K562 (cell line): Measurements from ENCODE around the gene CERS6. TPM values are rescaled to one million over a fixed set of nuclear protein-coding genes. Genes with fewer than 3 reads are reported as not detected.

Experiments used
- ATAC-seq: fragments of 200-7000 bp; cut with Tn5 transposase; 3 replicates; pipeline ENCODE4 v1.9.1; 2020; ENCODE audit warnings: moderate library complexity
- BruUV-seq: library from RNA; stranded (reverse); fragments of 400-500 nt; replicated peaks from 2 replicates; lab custom pipeline; 2021; lab: Mats Ljungman, UMichigan
- CTCF ChIA-PET: fragments of 300-600 bp; formaldehyde crosslinking; extraction: SDS; loops from one replicate; lab custom pipeline; 2021; ENCODE audit warnings: low intra/inter-chr PET ratio; lab: Yijun Ruan, JAX
- POLR2A ChIA-PET: fragments of 300-600, 350-650 bp; sonication (Branson Sonifier 250); formaldehyde crosslinking; extraction: SDS; loops from one replicate; lab custom pipeline; 2021; ENCODE audit warnings: antibody characterized with exemption, inconsistent platforms; lab: Yijun Ruan, JAX
- DNase-seq, 4 experiments: peaks; one replicate each; pipeline versions ENCODE4 v3.0.0 to v3.0.0-alpha.2; 2011 to 2018; ENCODE audit warnings: low spot score in 3 of 4, mixed read lengths in 3 of 4; ENCODE audit errors: extremely low read depth in 1 of 4
- FAIRE-seq: peaks from 2 replicates; lab custom pipeline; 2011; peaks lifted over from hg19 to GRCh38; lab: Jason Lieb, UNC
- H2AFZ ChIP-seq: 2 replicates; pipeline ENCODE4 v1.6.0; 2011; ENCODE audit warnings: low read depth, low read length, control low read depth, inconsistent platforms
- H3K27ac ChIP-seq: fragments of 200-600 bp; 3 replicates; pipeline ENCODE4 v1.8.0; 2011; ENCODE audit warnings: low read depth, mild to moderate bottlenecking, control low read depth, inconsistent platforms, low read length, moderate library complexity, mixed read lengths; ENCODE audit errors: extremely low read depth
- H3K27me3 ChIP-seq, 2 experiments: fragments of 300-600 bp in 1 of 2; 2 replicates in 1 of 2; 3 replicates in 1 of 2; pipeline versions ENCODE4 v1.6.0 to v1.8.0; 2011; ENCODE audit warnings: inconsistent platforms in 2 of 2, low read length in 2 of 2, mild to moderate bottlenecking in 1 of 2, mixed read lengths in 1 of 2, moderate library complexity in 1 of 2; ENCODE audit not compliant: control insufficient read depth in 2 of 2, insufficient read depth in 2 of 2
- H3K36me3 ChIP-seq: fragments of 300-600 bp; 3 replicates; pipeline ENCODE4 v1.8.0; 2011; ENCODE audit warnings: mild to moderate bottlenecking, low read length, inconsistent platforms; ENCODE audit not compliant: control insufficient read depth, insufficient read depth
- H3K4me1 ChIP-seq, 2 experiments: fragments of 200-600 bp in 1 of 2; replicated peaks in 1 of 2; 2 replicates in 1 of 2; 3 replicates in 1 of 2; pipeline versions ENCODE4 v1.5.1 to v1.8.0; 2011; ENCODE audit warnings: inconsistent platforms in 2 of 2, low read length in 2 of 2, mild to moderate bottlenecking in 1 of 2, mixed read lengths in 1 of 2, moderate library complexity in 1 of 2; ENCODE audit not compliant: control insufficient read depth in 2 of 2, insufficient read depth in 2 of 2
- H3K4me2 ChIP-seq: 2 replicates; pipeline ENCODE4 v1.6.1; 2011; ENCODE audit warnings: low read length, control low read depth, inconsistent platforms, mixed read lengths; ENCODE audit not compliant: insufficient read depth
- H3K4me3 ChIP-seq: fragments of 200-600 bp; sonication (generic), shearing (Covaris generic); 2 replicates; pipeline ENCODE4 v1.5.1; 2016; ENCODE audit warnings: control low read depth, inconsistent platforms
- H3K79me2 ChIP-seq: fragments of 200-600 bp; 3 replicates; pipeline ENCODE4 v1.8.0; 2011; ENCODE audit warnings: low read length, inconsistent platforms; ENCODE audit not compliant: control insufficient read depth, insufficient read depth
- H3K9ac ChIP-seq, 2 experiments: 2 replicates each; pipeline versions ENCODE4 v1.6.0 to v1.6.1; 2011; ENCODE audit warnings: low read depth in 2 of 2, low read length in 2 of 2, control low read depth in 1 of 2, inconsistent platforms in 1 of 2, mild to moderate bottlenecking in 1 of 2, mixed read lengths in 1 of 2; ENCODE audit not compliant: insufficient read depth in 1 of 2
- H3K9me1 ChIP-seq: one replicate; pipeline ENCODE4 v1.6.0; 2011; ENCODE audit warnings: inconsistent platforms, mild to moderate bottlenecking, low read length, moderate library complexity; ENCODE audit not compliant: control insufficient read depth, insufficient read depth
- H3K9me3 ChIP-seq: replicated peaks from 2 replicates; pipeline ENCODE4 v1.5.1; 2011; ENCODE audit warnings: low read depth, low read length, inconsistent platforms; ENCODE audit not compliant: control insufficient read depth, insufficient read depth
- H4K20me1 ChIP-seq: replicated peaks from 2 replicates; pipeline ENCODE4 v1.6.1; 2011; ENCODE audit warnings: low read length, inconsistent platforms, mixed read lengths; ENCODE audit not compliant: control insufficient read depth, insufficient read depth
- COPS2 ChIP-seq: fragments of 450-650 bp; conservative IDR thresholded peaks from 2 replicates; pipeline ENCODE4 v1.6.1; 2016; ENCODE audit warnings: mild to moderate bottlenecking, moderate library complexity
- PTRF ChIP-seq: fragments of 450-650 bp; IDR thresholded peaks from 2 replicates; pipeline ENCODE4 v1.6.1; 2016; ENCODE audit warnings: mild to moderate bottlenecking, missing genetic modification characterization, missing compliant biosample characterization
- SAFB2 ChIP-seq: fragments of 200-400 bp; formaldehyde crosslinking; IDR thresholded peaks from 2 replicates; pipeline ENCODE4 v1.6.1; 2018; ENCODE audit warnings: borderline replicate concordance, low read length, low read depth, moderate library complexity; ENCODE audit not compliant: severe bottlenecking
- SETDB1 ChIP-seq: IDR thresholded peaks from one replicate; pipeline ENCODE4 v1.6.1; 2012; ENCODE audit warnings: low read length, control low read depth, inconsistent platforms
- TCF7 ChIP-seq: sonication (generic); IDR thresholded peaks from 2 replicates; pipeline ENCODE4 v1.6.1; 2016; ENCODE audit warnings: antibody characterized with exemption, borderline replicate concordance
- U2AF1 ChIP-seq: fragments of 200-400 bp; formaldehyde crosslinking; optimal IDR thresholded peaks from 2 replicates; pipeline ENCODE3; 2017; ENCODE audit warnings: mild to moderate bottlenecking, low read depth, low read length, moderate library complexity
- WGBS: fragments of 100-300 bp; shearing (Covaris generic); methylation state at CpG from one replicate; pipeline ENCODE4 v1.1.6; 2016; ENCODE audit warnings: low coverage, mixed read lengths; ENCODE audit not compliant: insufficient coverage; ENCODE audit errors: missing lambda C conversion rate; 5-methylcytosine and 5-hydroxymethylcytosine counted together
- in situ Hi-C: fragments of 300-500 bp; cut with MboI; formaldehyde crosslinking; loops from 4 replicates; pipeline ENCODE4 v1.15.0; 2018; ENCODE audit warnings: inconsistent platforms, mixed read lengths
- intact Hi-C: fragments of 100-400 bp; cut with micrococcal nuclease; formaldehyde crosslinking; loops from 2 replicates; pipeline ENCODE4 v1.14.2; 2022
- polyA plus RNA-seq, 8 experiments: library from polyadenylated mRNA; depleted of rRNA in 4 of 8; stranded (reverse) in 5 of 8; unstranded in 3 of 8; fragments of >200 nt; fragmentation: Nextera tagmentation in 2 of 8; fragmentation: Illumina TruSeq in 1 of 8; extraction: Ambion mirVana in 2 of 8; extraction: Trizol in 1 of 8; gene quantifications; 2 replicates each; pipeline versions ENCODE4 v1.2.1 to v1.2.3, GENCODE V29; 2011 to 2014; ENCODE audit warnings: inconsistent platforms in 1 of 8, missing spikeins in 1 of 8
- total RNA-seq, 7 experiments: library from RNA; depleted of rRNA in 6 of 7; stranded (reverse); fragments of >200 nt in 6 of 7; fragmentation: Illumina TruSeq in 2 of 7; extraction: Trizol in 2 of 7; gene quantifications; 2 replicates each; pipeline versions ENCODE4 v1.2.1 to v1.2.3, GENCODE V29; 2011 to 2021; ENCODE audit warnings: low replicate concordance in 1 of 7

CERS6 gene
- total and polyA plus RNA-seq, 9 of the 15 experiments (the other 6 are each of a cell fraction or from before 2014, with no cell fraction given) = 1.6 to 13.6 (median 11.4) TPM

- no TSS peak for BruUV-seq
- H3K79me2 ChIP-seq = no peaks in the 10 kb centered on the region
- no peak overlapping the region for H2AFZ ChIP-seq
- DNase-seq (no peak), ATAC-seq (no peak), FAIRE-seq (no peak)
- H3K4me2 ChIP-seq = no peak overlapping the region
- H3K27me3 ChIP-seq = no peaks in the 10 kb centered on the region
- POLR2A ChIA-PET = no interaction called here
- no peaks in the 10 kb centered on the region for H3K9me3 ChIP-seq
- no peaks in the 10 kb centered on the region for H3K9me1 ChIP-seq
- H3K4me3 ChIP-seq = no peak overlapping the region
- intact Hi-C loops = no loop called here
- H3K4me1 ChIP-seq = no peaks in the 10 kb centered on the region; a peak in 1 of 5 replicates
- TF ChIP-seq SETDB1 (no peak), PTRF (no peak), COPS2 (no peak)
- TF ChIP-seq, all 486 proteins: peak for 0
- Histone ChIP-seq H3K27ac (no peak overlapping the region), H3K36me3 (no peaks in the 10 kb centered on the region), H4K20me1 (no peaks in the 10 kb centered on the region), H3K9ac (no peak overlapping the region)
- in situ Hi-C loops = no loop called here
- CTCF ChIA-PET = no interaction called here
- 62% methylated on average over 10 of the region's 10 CpGs for WGBS
Measured at GRCh38 chr2:168678153-168678853, 222.2 kb downstream of the CERS6 start.

- ATAC-seq = no peak
- no peak for FAIRE-seq
- WGBS = 16% methylated on average over 4 of the region's 4 CpGs
- no peak for TF ChIP-seq SAFB2
- no peak for TF ChIP-seq U2AF1
- no peak for TF ChIP-seq TCF7
- Histone ChIP-seq H3K4me1 (no peaks in the 10 kb centered on the region; a peak in 1 of 5 replicates), H3K27me3 (no peaks in the 10 kb centered on the region), H3K36me3 (no peaks in the 10 kb centered on the region), H4K20me1 (no peaks in the 10 kb centered on the region), H3K4me2 (no peak overlapping the region), H3K9ac (no peak overlapping the region), H3K9me1 (no peaks in the 10 kb centered on the region), H3K27ac (no peak overlapping the region), H3K4me3 (no peak overlapping the region), H2AFZ (no peak overlapping the region), H3K9me3 (no peaks in the 10 kb centered on the region), H3K79me2 (no peaks in the 10 kb centered on the region)
- DNase-seq = no peak
- POLR2A ChIA-PET = no interaction called here
- in situ Hi-C loops = no loop called here
- BruUV-seq = no TSS peak
- CTCF ChIA-PET = no interaction called here
- intact Hi-C loops = no loop called here
Measured at GRCh38 chr2:168679081-168679480, 223.0 kb downstream of the CERS6 start.
